ENCODE measurements around the gene P3H2.

The P3H2 gene

GRCh38 chr3:190097617-190098016, 23.1 kb downstream of the P3H2 start:
- peaks cover 79% of the 10 kb centered on the region for H3K4me1 Mint-ChIP-seq
- H3K27me3 Mint-ChIP-seq (ENCODE audit: low read depth): no peaks in the 10 kb centered on the region
- peak overlapping the region in 2 of 3 experiments; percentile 33 to 50 for H3K4me3 Mint-ChIP-seq
- TF ChIP-seq CTCF (IDR thresholded peaks at IDR 0.05; ENCODE audit: unreplicated experiment in 3 of 3): no peak
- H3K9me3 Mint-ChIP-seq: no peaks in the 10 kb centered on the region
- peaks cover 27% of the 10 kb centered on the region for H3K36me3 Mint-ChIP-seq (ENCODE audit: low read depth)
- H3K27ac Mint-ChIP-seq: peak overlapping the region; percentile 62 to 84 (median 83)

- Mint-ChIP-seq H3K4me3 (no peak overlapping the region), H3K27ac (peak overlapping the region; percentile 62 to 84 (median 83)), H3K4me1 (peaks cover 74% of the 10 kb centered on the region), H3K9me3 (no peaks in the 10 kb centered on the region), H3K36me3 (ENCODE audit: low read depth) (peaks cover 28% of the 10 kb centered on the region), H3K27me3 (ENCODE audit: low read depth) (no peaks in the 10 kb centered on the region)
- TF ChIP-seq CTCF (IDR thresholded peaks at IDR 0.05; ENCODE audit: unreplicated experiment in 3 of 3): no peak
These were observed 23.7 kb downstream of the P3H2 start for GRCh38 chr3:190097025-190097424.

GRCh38 chr3:190096345-190096744, 24.4 kb downstream of the P3H2 start:
- Mint-ChIP-seq H3K4me1 (peaks cover 73% of the 10 kb centered on the region), H3K4me3 (no peak overlapping the region), H3K9me3 (no peaks in the 10 kb centered on the region), H3K27ac (peak overlapping the region; percentile 62 to 84 (median 83)), H3K27me3 (ENCODE audit: low read depth) (no peaks in the 10 kb centered on the region), H3K36me3 (ENCODE audit: low read depth) (peaks cover 31% of the 10 kb centered on the region)
- no peak for TF ChIP-seq CTCF (IDR thresholded peaks at IDR 0.05; ENCODE audit: unreplicated experiment in 3 of 3)

- Mint-ChIP-seq H3K27me3 (ENCODE audit: low read depth) (no peaks in the 10 kb centered on the region), H3K9me3 (no peaks in the 10 kb centered on the region), H3K4me3 (peak overlapping the region; percentile 20 to 54 (median 26)), H3K4me1 (peaks cover 61% of the 10 kb centered on the region), H3K27ac (peak overlapping the region; percentile 92 to 99 (median 97)), H3K36me3 (ENCODE audit: low read depth) (peaks cover 42% of the 10 kb centered on the region)
- TF ChIP-seq CTCF (IDR thresholded peaks at IDR 0.05; ENCODE audit: unreplicated experiment in 3 of 3): no peak
These were observed 26.5 kb downstream of the P3H2 start for GRCh38 chr3:190094160-190094718.

GRCh38 chr3:190092250-190092649, 28.4 kb downstream of the P3H2 start:
- no peak overlapping the region for H3K4me3 Mint-ChIP-seq
- no peaks in the 10 kb centered on the region for H3K27me3 Mint-ChIP-seq (ENCODE audit: low read depth)
- no peaks in the 10 kb centered on the region for H3K9me3 Mint-ChIP-seq
- H3K36me3 Mint-ChIP-seq (ENCODE audit: low read depth): peaks cover 46% of the 10 kb centered on the region
- H3K4me1 Mint-ChIP-seq: peaks cover 51% of the 10 kb centered on the region
- H3K27ac Mint-ChIP-seq: peak overlapping the region; percentile 67 to 99 (median 94)
- no peak for TF ChIP-seq CTCF (IDR thresholded peaks at IDR 0.05; ENCODE audit: unreplicated experiment in 3 of 3)

- Mint-ChIP-seq H3K4me1 (peaks cover 42% of the 10 kb centered on the region), H3K4me3 (no peak overlapping the region), H3K27me3 (ENCODE audit: low read depth) (no peaks in the 10 kb centered on the region), H3K36me3 (ENCODE audit: low read depth) (peaks cover 35% of the 10 kb centered on the region), H3K9me3 (no peaks in the 10 kb centered on the region), H3K27ac (peak overlapping the region in 1 of 3 experiments; percentile 71)
- no peak for TF ChIP-seq CTCF (IDR thresholded peaks at IDR 0.05; ENCODE audit: unreplicated experiment in 3 of 3)
These were observed 31.0 kb downstream of the P3H2 start for GRCh38 chr3:190089711-190090110.
